GM19468 (cell line): ENCODE results near the gene FHL1.

Experiments
- ATAC-seq: cut with Tn5 transposase; IDR thresholded peaks from one replicate; pipeline ENCODE4 v1.9.1; 2021; ENCODE audit warnings: mild to moderate bottlenecking, moderate library complexity, moderate number of reproducible peaks; ENCODE audit not compliant: unreplicated experiment; ENCODE audit errors: extremely low read depth

The FHL1 gene

DNA sequence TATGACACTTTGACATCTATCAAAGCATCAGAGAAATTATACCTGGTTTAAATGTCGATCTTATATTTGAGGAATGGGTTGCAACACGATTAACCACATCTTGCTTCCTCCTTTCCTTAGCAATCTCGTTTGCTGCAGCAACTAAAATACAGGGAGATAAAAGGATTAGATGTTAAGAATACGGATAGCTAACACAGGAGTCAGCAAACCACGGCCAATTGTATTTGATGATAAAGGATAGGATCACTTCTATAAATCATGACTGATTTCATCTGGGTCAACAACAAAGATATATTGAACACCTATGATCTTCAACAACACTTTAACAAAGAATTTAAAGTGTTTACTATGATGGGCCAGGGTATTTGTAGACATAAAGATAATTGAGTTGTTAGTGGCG, 98.9 kb downstream of the FHL1 start:
- no peak for ATAC-seq

GRCh38 chrX:136250191-136251040, 103.1 kb downstream of the FHL1 start:
- no peak for ATAC-seq

DNA sequence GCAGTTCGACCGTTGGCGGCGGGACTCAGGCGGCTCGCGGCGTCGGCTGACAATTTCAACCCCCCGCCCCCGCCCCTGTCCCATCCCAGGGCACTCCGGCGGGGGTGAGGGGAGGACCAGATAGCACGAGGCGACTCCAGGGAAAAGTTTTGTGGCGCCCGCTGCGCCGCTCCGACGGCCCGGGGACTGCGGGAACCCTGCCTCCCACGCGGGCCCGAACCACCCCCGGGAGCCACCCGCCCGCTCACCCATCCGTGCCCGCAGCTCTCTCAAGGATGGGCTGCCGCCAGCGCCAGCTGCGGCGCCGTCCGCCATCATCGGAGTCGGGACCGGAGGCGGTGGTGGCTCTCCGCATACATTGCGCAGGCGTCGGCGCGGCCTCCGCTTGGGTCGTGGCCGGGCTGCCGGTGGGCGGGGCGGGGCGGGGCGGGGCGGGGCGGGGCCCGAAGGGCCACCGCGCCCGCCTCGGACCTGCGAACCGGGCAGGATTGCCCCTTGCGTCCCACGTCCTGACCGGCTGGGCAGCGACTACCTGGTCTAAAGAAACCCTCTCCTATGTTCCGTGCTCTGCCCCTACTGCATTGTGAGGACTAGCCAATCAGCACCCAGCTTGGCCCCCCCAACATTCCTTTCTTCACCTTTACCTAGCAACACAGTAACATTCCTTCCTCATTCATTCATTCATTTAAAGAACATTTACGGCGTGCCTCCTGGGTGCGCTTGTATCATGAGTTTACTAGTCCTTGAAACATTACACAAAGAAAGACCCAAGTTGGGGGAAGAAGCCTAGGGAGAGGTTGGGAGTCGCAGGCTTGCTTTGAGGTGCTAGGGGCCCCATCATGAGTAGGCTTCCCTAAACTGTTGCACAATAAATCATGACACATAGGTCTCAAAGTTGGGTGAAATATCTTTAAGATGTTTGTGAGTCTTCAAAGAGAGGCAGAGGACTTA, 104.0 kb downstream of the FHL1 start, which contains the start of gene MAP7D3:
Gene MAP7D3, minus strand, starts transcription at position 360 of the 951 bp plus-strand sequence. Its CDS starts 42 bp downstream, at position 318.
- ATAC-seq: no peak

- no peak for ATAC-seq
These were observed 108.2 kb downstream of the FHL1 start for GRCh38 chrX:136255541-136255940.

DNA sequence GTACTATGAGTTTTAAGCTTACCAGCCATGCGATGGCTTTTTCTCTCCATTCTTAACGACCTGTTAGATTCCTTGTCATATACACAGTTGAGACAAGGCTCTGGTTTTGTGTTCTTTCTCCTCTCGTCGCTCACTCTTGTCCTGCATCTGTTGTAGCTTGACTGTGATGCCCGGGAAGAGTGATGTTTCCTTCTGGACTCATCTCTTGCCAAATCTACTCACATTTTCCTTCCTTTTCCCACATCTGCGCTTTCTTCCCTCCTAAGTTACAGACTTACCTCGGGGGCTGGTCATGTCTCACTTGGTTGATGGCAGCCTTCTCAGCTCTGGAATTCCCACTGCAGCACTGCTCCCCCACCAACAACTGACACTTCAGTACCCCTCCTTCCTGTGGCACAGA, 108.7 kb downstream of the FHL1 start:
- ATAC-seq: no peak

GRCh38 chrX:136258951-136259350, 111.6 kb downstream of the FHL1 start:
- no peak for ATAC-seq

DNA sequence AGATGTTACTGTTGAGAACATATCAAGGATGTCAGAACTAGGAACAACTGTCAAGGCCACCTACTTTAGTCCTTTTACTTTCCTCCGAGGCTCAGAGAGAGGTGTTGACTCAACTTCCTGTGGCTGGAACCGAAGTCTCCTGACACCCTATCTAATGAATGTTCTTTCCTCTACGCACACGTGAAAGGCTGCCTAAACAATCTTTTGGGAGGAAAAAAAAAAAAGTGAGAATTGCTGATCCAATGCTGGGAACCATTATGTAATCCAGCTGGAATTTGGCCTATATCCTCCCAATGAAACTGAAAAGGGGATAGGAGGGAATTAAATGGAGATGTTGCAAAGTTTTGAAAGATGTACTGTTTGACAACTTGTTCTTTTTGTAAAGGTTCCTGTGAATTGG, 112.2 kb downstream of the FHL1 start:
- ATAC-seq: no peak

DNA sequence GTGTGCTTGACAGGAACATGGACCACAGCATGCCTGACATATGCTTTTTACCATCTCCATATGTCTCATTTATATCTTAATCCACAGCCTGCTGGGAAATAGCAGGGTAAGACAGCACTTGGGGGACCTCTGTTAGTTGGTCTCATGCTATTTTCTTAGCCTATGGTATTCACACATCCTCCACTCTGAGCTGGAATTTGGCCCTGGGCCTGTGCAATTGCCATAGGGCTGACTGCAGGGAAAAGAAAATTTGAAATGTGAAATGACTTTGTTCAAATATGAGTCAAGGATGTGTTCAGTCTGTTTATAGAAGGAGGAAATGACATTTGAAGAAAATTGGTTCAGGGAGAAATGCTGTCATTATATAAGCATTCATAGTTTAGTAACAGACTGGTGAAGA, 113.4 kb downstream of the FHL1 start:
- ATAC-seq: no peak
